Frontal cortex (tissue), 4 donors: ENCODE data around the gene GPR82. TPM values are rescaled to one million over a fixed set of nuclear protein-coding genes. Genes with fewer than 3 reads are reported as not detected.
"Not testable (repeated sequence)": the region's sequence is repeated elsewhere in the genome, so short reads cannot be mapped to it uniquely, and the experiment has no call there.

ENCODE experiments used
- DNase-seq, 2 donors: peaks; one replicate each; pipeline ENCODE4 v3.0.0; 2012; ENCODE audit warnings: low spot score in 2 of 2
- FAIRE-seq: peaks from 2 replicates; lab custom pipeline; 2012; peaks lifted over from hg19 to GRCh38; lab: Jason Lieb, UNC
- total RNA-seq: library from RNA; depleted of rRNA; stranded (reverse); fragments of >200 nt; gene quantifications from one replicate; pipeline ENCODE4 v1.2.3, GENCODE V29; 2014
- donor health status: control.
- donor health status: control.
- donor health status: control.

Gene GPR82
- total RNA-seq, 1 donor from 2014 or later = not detected

- no peak for DNase-seq
- FAIRE-seq = no peak
Observed at GRCh38 chrX:41716767-41717473, 7.1 kb upstream of the GPR82 start.

GRCh38 chrX:41718481-41719235 lies 5.3 kb upstream of the GPR82 start:
- FAIRE-seq = no peak
- DNase-seq = no peak

DNA sequence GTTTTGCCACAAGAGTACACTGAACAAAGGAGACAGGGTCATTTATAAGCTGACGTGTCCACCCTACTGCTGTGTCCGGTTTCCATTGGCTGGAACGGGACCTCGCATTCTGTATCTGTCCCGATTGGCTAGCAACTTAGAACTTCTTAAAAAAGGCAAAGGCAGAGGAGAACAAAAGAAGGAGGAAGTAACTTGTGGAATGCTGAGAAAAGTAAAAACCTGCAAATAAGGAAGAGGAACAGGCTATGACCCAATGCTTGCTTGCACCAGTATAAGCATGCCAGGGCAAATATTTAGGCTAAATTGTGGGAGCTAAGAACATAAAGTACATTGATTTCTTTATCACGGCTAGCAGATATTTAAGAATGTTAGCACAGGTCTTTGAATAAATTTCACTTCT lies 4.4 kb upstream of the GPR82 start:
- not testable (repeated sequence) for DNase-seq, FAIRE-seq

DNA sequence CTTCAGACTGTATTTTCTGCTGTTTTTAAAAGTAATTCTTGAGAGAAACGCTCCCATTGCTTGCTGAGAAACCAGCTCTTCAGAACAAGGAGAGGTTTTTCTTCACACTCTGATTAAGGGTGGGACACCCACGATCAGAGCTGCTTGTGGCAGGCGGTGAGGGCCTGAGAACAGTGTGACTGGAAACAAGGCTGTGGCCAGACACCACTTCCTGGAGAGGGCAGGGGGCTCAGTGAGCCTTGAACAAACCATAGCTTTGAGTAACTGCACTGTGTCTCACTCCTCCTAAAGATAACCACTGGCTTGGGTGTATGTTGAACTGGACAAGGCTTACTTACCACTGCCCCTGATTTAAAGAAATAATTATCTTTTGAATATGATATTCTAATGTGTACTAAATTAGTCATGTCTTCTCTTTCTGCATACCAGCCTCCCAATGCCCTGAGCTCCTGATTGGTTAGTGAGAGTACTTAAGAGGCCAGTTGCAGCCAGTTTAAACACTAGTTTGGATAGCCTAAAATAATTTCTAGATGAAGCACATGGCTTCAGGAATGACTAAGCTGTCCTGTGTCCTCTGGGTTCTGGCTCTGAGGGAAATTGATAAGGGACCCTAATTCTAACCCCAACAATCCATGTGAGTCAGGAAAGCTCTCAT lies 3.7 kb upstream of the GPR82 start:
- FAIRE-seq = no peak
- no peak for DNase-seq

- FAIRE-seq (no peak), DNase-seq (no peak)
Observed at GRCh38 chrX:41721590-41721989, 2.4 kb upstream of the GPR82 start.

DNA sequence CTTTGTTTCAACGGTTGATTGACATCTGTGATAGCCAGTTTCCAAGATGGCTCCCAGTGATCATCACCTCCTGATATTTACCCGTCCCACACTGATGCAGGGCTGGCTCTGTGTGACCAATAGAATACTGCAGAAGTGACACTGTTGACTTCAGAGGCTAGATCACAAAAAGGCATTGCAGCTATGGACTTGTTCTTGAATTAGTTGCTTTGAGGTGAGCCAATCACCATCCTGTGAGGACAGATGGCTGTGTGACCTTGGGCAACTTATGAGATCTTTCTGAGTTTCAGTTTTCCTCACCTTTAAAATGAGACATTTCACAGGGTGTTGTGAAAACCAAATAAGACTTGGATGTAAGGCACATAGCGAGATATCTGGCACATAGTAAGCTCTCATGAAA lies 1.8 kb upstream of the GPR82 start:
- FAIRE-seq = no peak
- no peak for DNase-seq

DNA sequence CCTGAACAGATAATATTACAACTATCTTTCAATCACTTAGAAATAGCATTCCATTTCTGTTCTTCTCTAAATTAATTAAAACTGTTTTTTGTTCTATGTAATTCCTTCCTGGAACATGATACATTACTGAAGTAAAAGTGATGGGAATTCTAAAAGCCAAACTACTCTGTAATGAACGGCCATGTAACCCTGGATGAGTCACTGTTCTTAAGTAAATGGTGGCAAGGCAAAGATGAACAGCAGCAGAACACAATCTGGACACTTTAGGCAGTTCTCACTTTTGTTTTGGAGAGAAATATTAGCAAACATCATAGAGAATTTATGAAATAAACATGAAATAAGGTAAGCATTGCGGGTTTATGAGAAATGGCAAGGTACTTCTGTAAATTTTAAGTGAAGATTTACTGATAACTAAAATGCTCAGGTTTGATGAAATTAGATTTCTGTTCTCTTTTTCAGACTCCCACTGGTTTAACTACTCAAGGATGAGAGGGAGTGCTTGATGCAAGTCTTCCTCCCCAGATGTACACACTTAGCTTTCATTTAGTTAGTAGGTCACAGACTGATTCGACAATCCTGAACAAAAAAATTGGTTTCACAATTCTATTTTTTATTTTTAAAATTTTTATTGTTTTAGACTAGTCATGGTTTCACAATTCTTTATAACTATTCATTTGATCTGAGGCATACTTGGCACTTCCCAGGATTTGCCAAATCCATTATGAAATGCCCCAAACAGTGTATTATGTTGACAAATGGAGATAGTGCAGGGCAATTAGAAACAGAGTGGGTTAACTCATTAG lies 964 bp upstream of the GPR82 start:
- DNase-seq = no peak
- no peak for FAIRE-seq

GRCh38 chrX:41728125-41728524 lies 4.1 kb downstream of the GPR82 start:
- FAIRE-seq = no peak

GRCh38 chrX:41730081-41730480 lies 6.1 kb downstream of the GPR82 start:
- DNase-seq (no peak), FAIRE-seq (no peak)

More at GRCh38 chrX:41728125-41728524, 4.1 kb downstream of the GPR82 start:
- no peak for DNase-seq

- FAIRE-seq (no peak), DNase-seq (no peak)
Observed at GRCh38 chrX:41732260-41732659, 8.3 kb downstream of the GPR82 start.

DNA sequence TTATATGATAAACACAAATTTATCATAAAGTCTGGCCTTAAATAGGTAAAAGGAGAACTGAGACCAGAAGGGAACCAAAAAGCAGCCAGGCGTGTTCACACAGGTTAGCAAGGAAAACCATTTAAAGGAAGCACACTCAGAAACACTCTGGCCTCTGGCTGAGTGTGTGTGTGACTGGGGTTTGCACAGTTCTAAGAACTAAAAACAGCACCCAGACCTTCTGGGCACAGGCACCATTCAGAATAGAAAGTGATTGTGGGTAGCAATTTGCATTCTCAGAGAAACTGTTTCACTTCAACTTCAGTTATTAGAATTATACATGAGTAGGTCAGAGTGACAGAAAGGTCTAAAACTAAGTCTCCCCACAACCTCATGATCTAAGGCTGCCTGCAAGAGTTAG lies 10.0 kb downstream of the GPR82 start:
- FAIRE-seq = no peak
- no peak for DNase-seq

DNA sequence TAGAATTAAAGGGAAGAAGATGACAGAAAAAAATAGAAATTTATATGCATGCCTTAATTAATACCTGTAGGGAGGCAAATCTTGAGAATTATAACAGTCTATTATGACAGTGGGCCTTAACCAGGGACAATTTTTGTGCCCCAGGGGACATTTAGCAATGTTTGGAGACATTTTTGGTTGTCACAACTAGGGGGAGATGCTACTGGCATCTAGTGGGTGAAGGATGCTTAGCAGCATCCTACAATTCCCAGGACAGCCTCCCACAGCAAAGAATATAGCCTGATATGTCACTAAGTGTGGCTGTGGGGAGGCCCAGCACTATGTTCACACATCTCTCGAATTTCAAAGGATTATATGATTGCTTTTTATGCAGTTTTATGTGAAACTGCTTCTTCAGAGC lies 10.5 kb downstream of the GPR82 start:
- no peak for FAIRE-seq
- DNase-seq = no peak

GRCh38 chrX:41737065-41737464 lies 13.1 kb downstream of the GPR82 start:
- FAIRE-seq = no peak

DNA sequence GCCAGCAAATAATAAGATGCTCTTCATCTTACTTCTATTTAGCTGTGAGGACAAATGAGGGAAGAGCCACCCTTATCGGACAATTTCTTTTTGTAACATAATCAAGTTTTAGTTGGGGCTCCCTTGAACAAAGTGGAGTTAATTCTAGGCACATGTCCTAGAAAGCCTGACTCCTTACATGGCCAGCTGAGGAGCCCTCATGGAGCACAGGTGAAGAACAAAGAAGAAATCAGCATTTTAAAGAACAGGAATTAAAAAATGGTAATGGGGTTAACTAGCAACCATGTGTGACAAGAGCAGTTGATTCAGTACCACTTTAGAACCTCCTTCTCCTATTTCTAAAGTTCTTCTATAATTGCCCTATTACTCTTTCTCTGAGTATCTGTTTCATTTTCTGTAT lies 15.9 kb downstream of the GPR82 start:
- no peak for FAIRE-seq
- DNase-seq = no peak

More at GRCh38 chrX:41737065-41737464, 13.1 kb downstream of the GPR82 start:
- no peak for DNase-seq

- DNase-seq (no peak), FAIRE-seq (no peak)
Observed at GRCh38 chrX:41750716-41751115, 26.7 kb downstream of the GPR82 start.

DNA sequence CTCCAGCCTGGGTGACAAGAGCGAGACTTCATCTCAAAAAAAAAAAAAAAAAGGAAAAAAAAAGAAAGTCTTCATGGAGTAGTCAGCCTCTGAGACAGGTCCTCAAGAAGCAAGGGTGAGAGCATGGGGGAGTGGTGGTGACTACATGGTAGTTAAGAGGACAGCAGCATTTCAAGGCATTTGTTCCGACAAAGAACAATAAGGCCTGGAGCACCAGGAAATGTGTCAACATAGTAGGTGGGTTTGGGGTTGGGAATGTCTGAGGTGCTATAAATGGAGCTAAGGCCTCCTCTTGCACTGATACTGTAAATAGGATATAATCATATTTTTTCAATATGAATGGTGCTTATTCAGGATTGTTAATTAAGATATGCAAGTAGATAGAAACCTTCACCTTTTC lies 34.4 kb downstream of the GPR82 start:
- DNase-seq (no peak), FAIRE-seq (no peak)

DNA sequence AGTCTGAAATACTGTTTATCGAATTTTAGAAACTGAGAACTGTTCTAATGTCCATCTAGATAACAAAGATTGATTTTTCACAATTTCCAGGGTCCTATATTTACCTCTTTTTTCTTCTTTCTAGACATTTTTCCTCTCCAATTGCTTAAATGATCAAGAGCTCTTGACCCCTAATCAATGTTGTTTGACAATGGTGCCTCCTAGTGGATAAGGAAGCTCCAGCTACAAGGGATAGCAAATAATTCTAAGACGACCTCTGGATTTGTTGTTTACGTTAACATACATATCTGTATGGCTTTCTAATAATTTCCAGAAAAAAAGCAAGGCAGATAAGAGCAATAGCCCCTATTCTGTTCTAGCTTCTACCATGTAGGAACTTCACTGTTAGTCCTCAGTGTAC lies 35.8 kb downstream of the GPR82 start:
- FAIRE-seq (no peak), DNase-seq (no peak)

DNA sequence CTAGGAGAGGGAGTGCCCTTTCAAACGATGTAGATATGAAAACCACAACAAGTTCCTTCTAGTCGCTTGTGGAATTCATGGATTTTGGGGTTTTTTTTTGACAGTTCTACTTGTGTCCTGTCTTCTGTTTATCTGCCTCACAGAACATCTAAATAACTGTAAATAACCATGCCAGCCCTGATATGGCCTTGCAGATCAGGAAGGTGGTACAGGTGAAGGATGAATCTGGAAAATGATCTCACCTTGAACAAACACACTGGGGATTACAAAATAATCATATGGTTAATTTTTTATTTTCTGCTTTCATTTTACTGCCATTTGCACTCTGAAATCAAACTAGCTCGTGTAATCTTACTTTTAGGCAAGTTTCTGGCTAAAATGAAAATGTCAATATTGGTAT lies 37.2 kb downstream of the GPR82 start:
- DNase-seq (no peak), FAIRE-seq (no peak)

DNA sequence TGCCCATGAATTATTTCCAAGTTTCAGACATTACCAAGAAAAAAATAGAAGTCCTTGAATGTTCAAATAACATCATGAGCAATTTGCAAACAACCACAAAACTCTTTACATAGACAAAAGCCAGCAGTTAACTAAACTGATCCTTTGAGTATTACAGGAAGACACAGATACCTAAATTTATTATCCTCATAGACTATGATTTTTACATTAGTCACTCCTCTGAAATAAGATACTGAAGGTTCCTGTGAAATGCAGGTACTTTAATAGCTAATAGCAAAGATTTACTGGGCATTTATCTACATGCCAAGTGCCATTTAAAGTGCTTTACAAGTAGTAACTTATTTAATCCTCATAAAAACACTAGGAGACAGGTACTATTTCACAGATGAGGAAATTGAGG lies 37.7 kb downstream of the GPR82 start:
- FAIRE-seq (no peak), DNase-seq (no peak)

DNA sequence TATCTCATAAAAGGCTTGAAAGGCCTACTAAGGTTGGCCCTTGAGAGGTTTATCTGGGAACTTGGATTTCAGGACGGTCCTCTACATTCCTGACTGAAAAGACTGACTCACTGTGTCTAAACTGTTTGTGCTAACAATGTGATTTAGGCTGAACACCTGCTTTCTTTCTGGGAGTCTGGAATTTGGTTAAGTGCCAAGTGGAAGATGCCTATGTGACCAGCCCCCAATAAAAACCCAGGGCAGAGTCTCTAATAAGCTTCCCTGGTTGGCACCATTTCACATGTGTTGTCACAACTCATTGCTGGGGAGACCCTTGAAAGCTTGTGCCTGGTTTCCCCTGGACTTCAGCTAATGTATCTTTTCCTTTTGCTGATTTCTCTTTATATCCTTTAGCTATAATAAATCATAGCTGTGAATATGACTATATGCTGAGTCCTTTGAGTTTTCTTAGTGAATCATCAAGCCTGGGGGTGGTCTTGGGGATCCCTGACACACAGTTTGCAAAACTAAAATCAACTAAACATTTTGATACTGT lies 55.1 kb downstream of the GPR82 start:
- no peak for FAIRE-seq
- no peak for DNase-seq
